GM08714 (cell line): ENCODE measurements around the gene FKBP4.

Experiments used
- H3K4me3 ChIP-seq: fragments of 200-500 bp; sonication (Bioruptor generic); 2 replicates; pipeline ENCODE4 v1.5.1; 2014; ENCODE audit warnings: mild to moderate bottlenecking, low read length, inconsistent platforms
- ZNF274 ChIP-seq: IDR thresholded peaks from 2 replicates; pipeline ENCODE4 v1.6.1; 2012; ENCODE audit warnings: mild to moderate bottlenecking, low read depth, low read length

FKBP4 gene

DNA sequence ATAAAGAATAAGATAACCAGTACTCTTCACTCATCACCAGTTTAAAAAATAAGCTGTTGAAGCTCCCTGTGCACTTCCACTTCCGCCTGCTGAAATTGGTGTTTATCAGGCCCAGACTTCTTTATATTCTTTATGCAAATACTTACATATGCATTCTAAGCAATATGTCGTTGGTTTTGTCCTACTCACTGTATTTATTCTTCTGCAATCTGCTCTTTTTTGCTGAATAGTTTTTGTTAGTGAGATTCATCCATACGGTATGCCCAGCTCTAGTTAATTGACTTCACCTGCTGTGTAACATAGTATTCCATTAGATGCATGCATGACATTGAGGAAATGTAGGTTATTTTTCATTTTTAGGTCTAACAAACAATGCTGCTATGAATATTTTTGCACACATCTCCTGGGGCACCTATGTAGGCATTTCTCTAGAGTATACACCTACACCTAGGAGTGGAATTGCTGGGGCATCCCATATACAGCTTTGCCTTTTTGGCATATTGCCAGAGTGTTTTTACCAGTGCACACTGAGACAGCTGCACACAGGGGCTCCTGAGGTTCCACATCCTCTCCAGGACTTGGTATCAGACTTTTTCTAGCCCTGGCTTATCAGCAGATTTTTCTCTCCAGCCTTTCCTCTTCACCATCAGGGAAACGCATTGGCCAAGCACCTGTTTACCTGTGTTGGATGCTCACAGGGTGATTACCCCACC lies 41.1 kb downstream of the FKBP4 start:
- no peak for TF ChIP-seq ZNF274
- H3K4me3 ChIP-seq, result no peak overlapping the region

- H3K4me3 ChIP-seq, result no peak overlapping the region
- no peak for TF ChIP-seq ZNF274
Observed at GRCh38 chr12:2836574-2836973, 41.8 kb downstream of the FKBP4 start.

- no peak for TF ChIP-seq ZNF274
- no peak overlapping the region for H3K4me3 ChIP-seq
Observed at GRCh38 chr12:2841056-2841650, 46.4 kb downstream of the FKBP4 start.

- no peak overlapping the region for H3K4me3 ChIP-seq
- TF ChIP-seq ZNF274, result no peak
Observed at GRCh38 chr12:2842948-2843347, 48.2 kb downstream of the FKBP4 start.

DNA sequence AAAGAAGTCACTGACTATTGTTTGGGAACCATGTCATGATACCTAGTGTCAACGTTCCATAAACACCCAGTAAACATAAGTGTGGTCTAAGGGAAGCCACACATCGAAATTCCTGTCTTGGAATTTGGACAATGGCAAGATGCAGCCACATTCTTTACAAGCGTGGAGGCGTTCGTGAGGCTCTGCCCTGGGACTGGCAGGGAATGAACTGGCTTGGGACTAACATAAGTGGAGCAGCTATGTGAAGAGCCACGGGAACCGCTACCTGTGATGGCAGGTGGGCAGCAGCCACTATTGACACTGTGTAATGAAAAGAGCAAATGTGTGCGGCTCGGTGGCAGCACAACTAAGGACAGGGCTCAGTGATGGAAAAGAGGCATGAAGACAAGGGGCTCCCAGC lies 50.0 kb downstream of the FKBP4 start:
- TF ChIP-seq ZNF274, result no peak

GRCh38 chr12:2845280-2845679 lies 50.5 kb downstream of the FKBP4 start:
- TF ChIP-seq ZNF274, result no peak
- no peak overlapping the region for H3K4me3 ChIP-seq

More for the DNA sequence above, 50.0 kb downstream of the FKBP4 start:
- no peak overlapping the region for H3K4me3 ChIP-seq

DNA sequence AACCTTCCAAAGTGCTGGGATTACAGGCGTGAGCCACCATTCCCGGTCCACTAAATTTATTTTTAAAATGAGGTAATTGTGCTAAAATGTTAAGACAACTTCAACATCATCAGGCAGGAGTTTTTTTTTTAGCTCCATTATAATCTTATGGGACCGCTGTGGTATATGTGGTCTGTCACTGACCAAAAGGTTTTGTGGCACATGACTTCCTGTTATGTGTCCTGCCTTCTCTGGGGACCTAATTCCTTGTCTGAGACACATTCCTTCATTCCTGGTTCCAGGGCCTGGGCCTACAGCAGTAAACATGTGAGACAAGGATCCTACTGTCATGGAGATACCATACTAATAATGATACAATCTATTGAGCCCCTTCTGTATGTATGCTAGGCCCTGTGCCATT lies 57.2 kb downstream of the FKBP4 start:
- no peak overlapping the region for H3K4me3 ChIP-seq
- TF ChIP-seq ZNF274, result no peak

GRCh38 chr12:2853626-2854025 lies 58.9 kb downstream of the FKBP4 start:
- no peak overlapping the region for H3K4me3 ChIP-seq
- no peak for TF ChIP-seq ZNF274
